ENCODE results near the gene CAMK4. TPM values are rescaled to one million over a fixed set of nuclear protein-coding genes. Genes with fewer than 3 reads are reported as not detected.

CAMK4 gene
- total and polyA plus RNA-seq, 2 of the 8 experiments (the other 6 are each of a cell fraction or from before 2014, with no cell fraction given) = 1.8 to 8.3 TPM

DNA sequence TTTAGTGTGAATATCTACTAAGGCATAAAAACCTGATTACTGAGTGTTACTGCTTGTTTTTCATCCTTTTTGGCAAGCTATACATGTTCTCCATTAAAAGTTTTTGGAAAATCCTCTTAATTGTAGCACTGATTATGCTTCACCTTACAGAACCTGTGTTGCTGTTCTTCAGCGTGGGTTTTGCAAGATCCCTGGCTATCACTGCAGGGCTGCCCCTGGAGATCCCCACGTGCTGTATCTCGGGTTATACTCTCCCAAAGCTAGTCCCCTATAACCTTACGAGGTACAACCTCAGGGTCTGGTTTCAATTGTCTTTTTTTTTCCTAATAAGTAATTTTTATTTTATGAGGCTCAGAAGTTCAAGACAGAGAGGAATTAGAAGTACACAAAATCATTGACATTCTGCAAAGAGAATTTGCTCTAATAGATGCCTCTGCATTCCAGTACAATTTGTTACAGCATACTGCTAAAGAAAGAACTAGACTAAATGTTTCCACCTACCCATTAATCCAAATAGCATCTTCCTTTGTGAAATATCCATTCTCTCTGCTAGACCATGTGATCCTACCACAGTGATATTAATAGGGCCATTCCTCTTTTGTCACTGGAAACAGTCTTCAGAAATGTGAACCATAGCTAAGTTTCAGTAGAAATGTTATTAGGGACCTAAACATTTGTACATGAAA is 25.8 kb upstream of the CAMK4 start:
- TF ChIP-seq CTBP2 (IDR thresholded peaks at IDR 0.05; ENCODE audit: borderline replicate concordance, insufficient read depth, insufficient read length, low read length) = no peak
- TF ChIP-seq POLR2A (IDR thresholded peaks at IDR 0.05; ENCODE audit: control extremely low read depth in 1 of 2, low read depth in 2 of 2, low read length in 2 of 2) = no peak
- TF ChIP-seq RNF2 (IDR thresholded peaks at IDR 0.05; ENCODE audit: borderline replicate concordance, low read depth, low read length, missing control alignments, poor library complexity, severe bottlenecking) = no peak
- no peak for TF ChIP-seq NANOG (IDR thresholded peaks at IDR 0.05; ENCODE audit: insufficient read depth, low read depth, low read length, poor library complexity, severe bottlenecking)
- no peak for TF ChIP-seq PHF8 (conservative IDR thresholded peaks at IDR 0.05; ENCODE audit: low read depth, low read length)
- TF ChIP-seq YY1 (IDR thresholded peaks at IDR 0.05; ENCODE audit: low read depth, low read length) = no peak
- TF ChIP-seq CBX8 (IDR thresholded peaks at IDR 0.05; ENCODE audit: borderline replicate concordance, low read depth, low read length) = no peak
- TF ChIP-seq CHD2 (IDR thresholded peaks at IDR 0.05; ENCODE audit: low read length) = no peak
- no peak for TF ChIP-seq ASH2L (IDR thresholded peaks at IDR 0.05; ENCODE audit: low read length)
- TF ChIP-seq HDAC6 (IDR thresholded peaks at IDR 0.05; ENCODE audit: low read depth, low read length) = no peak
- Histone ChIP-seq H3K4me2 (ENCODE audit: insufficient read depth in 1 of 2, low read depth in 2 of 2, low read length in 2 of 2) (no peak overlapping the region), H3K18ac (ENCODE audit: extremely low read depth, low read length) (no peak overlapping the region), H4K5ac (ENCODE audit: insufficient read length, low read depth, low read length) (no peak overlapping the region), H4K20me1 (replicated peaks in 1 of 2; ENCODE audit: control insufficient read depth in 1 of 2, insufficient read depth in 2 of 2, low read length in 2 of 2) (no peaks in the 10 kb centered on the region), H3K4ac (replicated peaks; ENCODE audit: insufficient read length, low read depth, low read length) (no peak overlapping the region), H4K91ac (replicated peaks; ENCODE audit: insufficient read length, low read length) (no peak overlapping the region), H3K56ac (replicated peaks; ENCODE audit: insufficient read length, low read depth, low read length) (no peak overlapping the region), H3K23me2 (ENCODE audit: low read depth, low read length) (no peaks in the 10 kb centered on the region), H3K27ac (ENCODE audit: low read depth, low read length) (no peak overlapping the region), H3K36me3 (ENCODE audit: control insufficient read depth in 2 of 4, insufficient read depth in 4 of 4, low read length in 3 of 4) (no peaks in the 10 kb centered on the region), H2BK5ac (ENCODE audit: low read depth, low read length) (no peak overlapping the region), H2BK120ac (replicated peaks; ENCODE audit: low read depth, low read length) (no peak overlapping the region), H3K9me3 (ENCODE audit: insufficient read depth in 2 of 2, low read depth in 1 of 2, low read length in 1 of 2) (no peaks in the 10 kb centered on the region), H3K9ac (replicated peaks in 1 of 4; ENCODE audit: extremely low read depth in 1 of 4, low read depth in 3 of 4, low read length in 3 of 4) (no peak overlapping the region), H2BK12ac (ENCODE audit: low read depth, low read length) (no peak overlapping the region), H3K79me1 (ENCODE audit: low read depth, low read length) (no peaks in the 10 kb centered on the region), H3K4me1 (replicated peaks in 1 of 4; ENCODE audit: control insufficient read depth in 3 of 4, insufficient read depth in 4 of 4, low read length in 3 of 4) (no peaks in the 10 kb centered on the region), H3K79me2 (ENCODE audit: control insufficient read depth in 1 of 2, insufficient read depth in 2 of 2, low read length in 2 of 2) (no peaks in the 10 kb centered on the region), H2AFZ (ENCODE audit: low read length) (no peak overlapping the region), H4K8ac (ENCODE audit: extremely low read depth, insufficient read depth, low read length) (no peak overlapping the region), H3K27me3 (replicated peaks in 1 of 4; ENCODE audit: control insufficient read depth in 3 of 4, extremely low read depth in 1 of 4, insufficient read depth in 3 of 4, low read length in 3 of 4) (no peaks in the 10 kb centered on the region), H3K14ac (ENCODE audit: insufficient read length) (no peak overlapping the region), H3K4me3 (ENCODE audit: extremely low read depth in 1 of 4, insufficient read depth in 2 of 4, low read depth in 3 of 4, low read length in 4 of 4) (no peak overlapping the region), H3K23ac (ENCODE audit: insufficient read length) (no peak overlapping the region), H2BK15ac (ENCODE audit: low read length) (no peak overlapping the region), H2BK20ac (ENCODE audit: low read length) (no peak overlapping the region), H2AK5ac (ENCODE audit: low read depth, low read length) (no peak overlapping the region)
- ChIA-PET CTCF (ENCODE audit: partially characterized antibody) (interaction anchor here (0.6 to 1.4 kb wide), 6 partner anchors 19 to 146 kb away, joined by 3 to 6 read pairs (median 4); no protein-coding TSS in a partner anchor), POLR2A (ENCODE audit: partially characterized antibody) (no interaction called here)
- no peak for FAIRE-seq
- no peak for DNase-seq (ENCODE audit: low read depth in 1 of 2, low spot score in 2 of 2)
- WGBS, 2 experiments (ENCODE audit: extremely low coverage in 1 of 2, insufficient coverage in 1 of 2, insufficient read length in 1 of 2, insufficient replicate concordance in 2 of 2, low coverage in 1 of 2, low lambda C conversion rate in 2 of 2, missing lambda C conversion rate in 1 of 2) = 83% methylated on average over 4 of the region's 4 CpGs; no CpG with 5 or more reads in 1 of the 2 experiments

All from H1 (cell line).